HepG2 (cell line): ENCODE data around the gene NUCB1. TPM values are rescaled to one million over a fixed set of nuclear protein-coding genes. Genes with fewer than 3 reads are reported as not detected.

ENCODE experiments used
- CCAR2 ChIP-seq: fragments of 200-400 bp; formaldehyde crosslinking; optimal IDR thresholded peaks from 2 replicates; pipeline ENCODE3; 2018; ENCODE audit warnings: low read depth, mild to moderate bottlenecking, low read length, moderate library complexity
- GATA4 ChIP-seq: sonication (generic); IDR thresholded peaks from 2 replicates; pipeline ENCODE4 v1.6.1; 2016; ENCODE audit warnings: antibody characterized with exemption, low read depth, borderline replicate concordance
- GMEB1 ChIP-seq: sonication (generic); formaldehyde crosslinking; IDR thresholded peaks from 2 replicates; pipeline ENCODE4 v1.5.1; 2020; ENCODE audit warnings: missing genetic modification reagents, mild to moderate bottlenecking, borderline replicate concordance
- JARID2 ChIP-seq: sonication (generic); formaldehyde crosslinking; IDR thresholded peaks from 2 replicates; pipeline ENCODE4 v1.8.1; 2023; ENCODE audit warnings: missing genetic modification reagents, inconsistent platforms; ENCODE audit not compliant: insufficient replicate concordance
- MAFK ChIP-seq, 2 experiments: IDR thresholded peaks in 1 of 2; conservative IDR thresholded peaks in 1 of 2; 2 replicates each; pipeline ENCODE4 v1.6.1; 2011; ENCODE audit warnings: improper control_type of control experiment in 2 of 2, low read length in 2 of 2
- PATZ1 ChIP-seq: sonication (generic); formaldehyde crosslinking; IDR thresholded peaks from 2 replicates; pipeline ENCODE4 v1.4.0; 2020; ENCODE audit warnings: missing genetic modification reagents
- RFX1 ChIP-seq: fragments of 450-650 bp; IDR thresholded peaks from 2 replicates; pipeline ENCODE4 v1.6.1; 2017
- SP1 ChIP-seq, 2 experiments: fragments of 450-650 bp in 1 of 2; sonication (generic) in 1 of 2; formaldehyde crosslinking in 1 of 2; IDR thresholded peaks; 2 replicates each; pipeline versions ENCODE4 v1.4.0 to v1.6.1; 2016 to 2020; ENCODE audit warnings: missing genetic modification reagents in 1 of 2
- ZNF451 ChIP-seq: sonication (generic); formaldehyde crosslinking; IDR thresholded peaks from 2 replicates; pipeline ENCODE4 v1.5.0; 2020; ENCODE audit warnings: mild to moderate bottlenecking, missing genetic modification reagents
- ZNF496 ChIP-seq: sonication (generic); formaldehyde crosslinking; IDR thresholded peaks from 2 replicates; pipeline ENCODE4 v1.8.1; 2023; ENCODE audit warnings: mild to moderate bottlenecking, moderate library complexity, missing genetic modification reagents; ENCODE audit not compliant: insufficient replicate concordance
- ZNF512B ChIP-seq: sonication (generic); formaldehyde crosslinking; IDR thresholded peaks from 2 replicates; pipeline ENCODE4 v1.5.1; 2020; ENCODE audit warnings: missing genetic modification reagents, mild to moderate bottlenecking, borderline replicate concordance
- ZNF572 ChIP-seq: sonication (generic); formaldehyde crosslinking; IDR thresholded peaks from 2 replicates; pipeline ENCODE4 v1.5.1; 2020; ENCODE audit warnings: mild to moderate bottlenecking, missing genetic modification reagents
- ZNF747 ChIP-seq: sonication (generic); formaldehyde crosslinking; IDR thresholded peaks from 2 replicates; pipeline ENCODE4 v1.8.1; 2023; ENCODE audit warnings: missing genetic modification reagents, mild to moderate bottlenecking, borderline replicate concordance
- ZNF784 ChIP-seq: sonication (generic); formaldehyde crosslinking; IDR thresholded peaks from 2 replicates; pipeline ENCODE4 v1.5.1; 2020; ENCODE audit warnings: missing genetic modification reagents, mild to moderate bottlenecking, borderline replicate concordance
- polyA plus RNA-seq, 8 experiments: library from polyadenylated mRNA; depleted of rRNA in 3 of 8; stranded (reverse) in 7 of 8; unstranded in 1 of 8; fragments of >200 nt; fragmentation: Illumina TruSeq in 4 of 8; extraction: Trizol in 4 of 8; gene quantifications; 2 replicates each; pipeline versions ENCODE4 v1.2.1 to v1.2.3, GENCODE V29; 2011 to 2016; ENCODE audit warnings: low read depth in 4 of 8, missing spikeins in 1 of 8, mixed read lengths in 1 of 8; ENCODE audit not compliant: insufficient read depth in 1 of 8
- total RNA-seq, 5 experiments: library from RNA; depleted of rRNA; stranded (reverse); fragments of >200 nt; fragmentation: Illumina TruSeq; extraction: Trizol; gene quantifications; 2 replicates each; pipeline ENCODE4 v1.2.3, GENCODE V29; 2016; ENCODE audit warnings: low read depth in 1 of 5
- TF ChIP-seq, protein P1 (sequence below): sonication (generic); formaldehyde crosslinking; IDR thresholded peaks from 2 replicates; pipeline ENCODE4 v1.4.0; 2020; ENCODE audit warnings: missing genetic modification reagents, borderline replicate concordance

Gene NUCB1
- total and polyA plus RNA-seq, 2 of the 13 experiments (the other 11 are each of a cell fraction or from before 2014, with no cell fraction given) = 82.3 to 106 TPM

DNA sequence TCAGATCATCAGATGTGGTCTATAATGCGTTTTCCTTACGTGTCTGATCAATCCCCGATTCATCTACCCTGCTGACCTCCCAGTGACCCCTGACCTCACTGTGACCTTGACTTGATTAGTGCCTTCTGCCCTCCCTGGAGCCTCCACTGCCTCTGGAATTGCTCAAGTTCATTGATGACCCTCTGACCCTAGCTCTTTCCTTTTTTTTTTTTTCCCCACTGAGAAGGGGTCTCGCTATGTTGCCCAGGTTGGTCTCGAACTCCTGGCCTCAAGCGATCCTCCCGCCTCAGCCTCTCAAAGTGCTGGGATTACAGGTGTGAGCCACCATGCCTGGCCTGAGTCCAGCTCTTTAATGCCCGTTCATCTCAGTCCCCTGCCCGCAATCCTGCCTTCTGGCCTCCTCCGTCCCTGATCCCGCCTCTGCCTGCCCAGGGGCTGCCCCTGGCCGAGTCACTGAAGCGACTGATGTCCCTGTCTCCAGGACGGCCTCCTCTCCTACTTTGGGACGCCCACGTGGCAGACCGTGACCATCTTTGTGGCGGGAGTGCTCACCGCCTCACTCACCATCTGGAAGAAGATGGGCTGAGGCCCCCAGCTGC lies 61.0 kb downstream of the NUCB1 start (continued):
- TF ChIP-seq, protein P1, sequence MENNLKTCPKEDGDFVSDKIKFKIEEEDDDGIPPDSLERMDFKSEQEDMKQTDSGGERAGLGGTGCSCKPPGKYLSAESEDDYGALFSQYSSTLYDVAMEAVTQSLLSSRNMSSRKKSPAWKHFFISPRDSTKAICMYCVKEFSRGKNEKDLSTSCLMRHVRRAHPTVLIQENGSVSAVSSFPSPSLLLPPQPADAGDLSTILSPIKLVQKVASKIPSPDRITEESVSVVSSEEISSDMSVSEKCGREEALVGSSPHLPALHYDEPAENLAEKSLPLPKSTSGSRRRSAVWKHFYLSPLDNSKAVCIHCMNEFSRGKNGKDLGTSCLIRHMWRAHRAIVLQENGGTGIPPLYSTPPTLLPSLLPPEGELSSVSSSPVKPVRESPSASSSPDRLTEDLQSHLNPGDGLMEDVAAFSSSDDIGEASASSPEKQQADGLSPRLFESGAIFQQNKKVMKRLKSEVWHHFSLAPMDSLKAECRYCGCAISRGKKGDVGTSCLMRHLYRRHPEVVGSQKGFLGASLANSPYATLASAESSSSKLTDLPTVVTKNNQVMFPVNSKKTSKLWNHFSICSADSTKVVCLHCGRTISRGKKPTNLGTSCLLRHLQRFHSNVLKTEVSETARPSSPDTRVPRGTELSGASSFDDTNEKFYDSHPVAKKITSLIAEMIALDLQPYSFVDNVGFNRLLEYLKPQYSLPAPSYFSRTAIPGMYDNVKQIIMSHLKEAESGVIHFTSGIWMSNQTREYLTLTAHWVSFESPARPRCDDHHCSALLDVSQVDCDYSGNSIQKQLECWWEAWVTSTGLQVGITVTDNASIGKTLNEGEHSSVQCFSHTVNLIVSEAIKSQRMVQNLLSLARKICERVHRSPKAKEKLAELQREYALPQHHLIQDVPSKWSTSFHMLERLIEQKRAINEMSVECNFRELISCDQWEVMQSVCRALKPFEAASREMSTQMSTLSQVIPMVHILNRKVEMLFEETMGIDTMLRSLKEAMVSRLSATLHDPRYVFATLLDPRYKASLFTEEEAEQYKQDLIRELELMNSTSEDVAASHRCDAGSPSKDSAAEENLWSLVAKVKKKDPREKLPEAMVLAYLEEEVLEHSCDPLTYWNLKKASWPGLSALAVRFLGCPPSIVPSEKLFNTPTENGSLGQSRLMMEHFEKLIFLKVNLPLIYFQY (CRISPR knock-in tag) = no peak
- TF ChIP-seq CCAR2 = no peak
- TF ChIP-seq ZNF451 (CRISPR knock-in tag) = no peak
- no peak for TF ChIP-seq MAFK (conservative IDR thresholded peaks at IDR 0.05 in 1 of 2, IDR thresholded peaks at IDR 0.05 in 1 of 2; ENCODE audit: low read length in 2 of 2)
- no peak for TF ChIP-seq ZNF512B (CRISPR knock-in tag)
- TF ChIP-seq PATZ1 = no peak
- TF ChIP-seq ZNF747 (CRISPR knock-in tag) = no peak
- no peak for TF ChIP-seq SP1 (IDR thresholded peaks at IDR 0.05)
- no peak for TF ChIP-seq SP1 (CRISPR knock-in tag; IDR thresholded peaks at IDR 0.05)
- no peak for TF ChIP-seq ZNF572 (CRISPR knock-in tag)
- no peak for TF ChIP-seq ZNF784
- TF ChIP-seq ZNF496 (CRISPR knock-in tag) = no peak
- TF ChIP-seq GMEB1 (CRISPR knock-in tag) = no peak
- TF ChIP-seq GATA4 = no peak
- no peak for TF ChIP-seq JARID2 (CRISPR knock-in tag)
- no peak for TF ChIP-seq RFX1
